Activated T-cell treated with anti-CD3 and anti-CD28 coated beads, Interleukin-2, amount 50 U/mL, for 4 hours (primary cell): ENCODE measurements around the gene OR51E1. TPM values are rescaled to one million over a fixed set of nuclear protein-coding genes. Genes with fewer than 3 reads are reported as not detected.

Experiments used
- ATAC-seq, 2 donors: fragments of 200-7000 bp; cut with Tn5 transposase; one replicate each; pipeline ENCODE4 v1.10.0; 2021
- DNase-seq: peaks from one replicate; pipeline ENCODE4 v3.0.0-alpha.2; 2020
- H3K27me3 Mint-ChIP-seq: one replicate; pipeline ENCODE4 v1.8.0; 2021; ENCODE audit warnings: low read depth, mixed read lengths
- H3K36me3 Mint-ChIP-seq: one replicate; pipeline ENCODE4 v1.8.0; 2022; ENCODE audit warnings: mixed read lengths; ENCODE audit not compliant: insufficient read depth
- H3K4me1 Mint-ChIP-seq: one replicate; pipeline ENCODE4 v1.8.0; 2021; ENCODE audit warnings: low read depth, mixed read lengths
- H3K4me3 Mint-ChIP-seq: one replicate; pipeline ENCODE4 v1.8.0; 2021; ENCODE audit warnings: mild to moderate bottlenecking, moderate library complexity, mixed read lengths
- H3K9me3 Mint-ChIP-seq: one replicate; pipeline ENCODE4 v1.8.0; 2021; ENCODE audit warnings: mixed read lengths
- total RNA-seq, 3 donors: library from RNA; stranded (reverse); gene quantifications; one replicate each; pipeline ENCODE4 v1.2.1, GENCODE V29; 2021

OR51E1 gene
- total RNA-seq, 3 donors from 2014 or later: not detected

DNA sequence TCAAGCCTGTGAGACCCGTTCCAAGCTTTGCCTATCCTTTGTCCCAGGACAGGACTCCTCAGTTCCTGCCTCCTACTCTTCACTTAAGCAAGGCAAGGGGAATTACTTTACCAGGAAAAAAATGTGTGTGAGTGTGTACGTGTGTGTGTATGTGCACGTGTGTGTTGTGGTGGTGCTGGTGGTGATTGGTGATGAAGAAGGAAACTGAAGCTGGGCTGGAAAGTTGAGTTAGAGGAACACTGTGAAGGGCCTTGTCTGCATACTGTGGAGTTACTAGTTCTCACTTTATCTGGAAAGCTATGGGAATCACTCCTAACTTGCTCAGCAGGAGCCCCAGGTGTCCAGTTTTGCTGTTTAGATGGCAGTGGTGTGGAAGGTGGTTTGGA lies 6.1 kb upstream of the OR51E1 start:
- no peaks in the 10 kb centered on the region for H3K9me3 Mint-ChIP-seq
- H3K4me3 Mint-ChIP-seq: no peak overlapping the region
- ATAC-seq (no peak), DNase-seq (no peak)
- H3K27me3 Mint-ChIP-seq: peaks cover 4% of the 10 kb centered on the region
- H3K36me3 Mint-ChIP-seq: no peaks in the 10 kb centered on the region
- no peaks in the 10 kb centered on the region for H3K4me1 Mint-ChIP-seq

DNA sequence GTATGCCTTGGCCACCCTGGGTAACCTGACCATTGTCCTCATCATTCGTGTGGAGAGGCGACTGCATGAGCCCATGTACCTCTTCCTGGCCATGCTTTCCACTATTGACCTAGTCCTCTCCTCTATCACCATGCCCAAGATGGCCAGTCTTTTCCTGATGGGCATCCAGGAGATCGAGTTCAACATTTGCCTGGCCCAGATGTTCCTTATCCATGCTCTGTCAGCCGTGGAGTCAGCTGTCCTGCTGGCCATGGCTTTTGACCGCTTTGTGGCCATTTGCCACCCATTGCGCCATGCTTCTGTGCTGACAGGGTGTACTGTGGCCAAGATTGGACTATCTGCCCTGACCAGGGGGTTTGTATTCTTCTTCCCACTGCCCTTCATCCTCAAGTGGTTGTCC lies 3.9 kb upstream of the OR51E1 start:
- H3K4me3 Mint-ChIP-seq: no peak overlapping the region
- no peak for ATAC-seq

DNA sequence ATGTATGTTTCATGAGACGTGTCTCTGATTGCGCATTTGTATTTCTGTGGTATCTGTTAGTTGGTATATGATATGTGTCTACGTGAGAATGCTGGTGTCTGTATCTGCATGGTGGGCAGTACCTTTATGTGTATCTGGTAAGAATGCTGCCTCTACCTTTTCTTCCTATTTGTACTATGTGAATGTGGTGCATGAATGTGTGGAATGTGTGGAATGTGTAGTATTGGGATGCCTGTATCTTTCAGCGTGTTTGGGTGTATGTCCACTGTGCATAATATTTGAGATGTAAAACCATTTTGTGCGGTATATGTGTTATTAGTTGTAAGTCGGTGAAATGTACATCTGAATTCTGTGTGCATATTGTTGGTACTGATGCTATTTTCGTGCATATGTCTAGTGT lies 2.3 kb upstream of the OR51E1 start:
- Mint-ChIP-seq H3K4me1 (no peaks in the 10 kb centered on the region), H3K4me3 (no peak overlapping the region), H3K9me3 (no peaks in the 10 kb centered on the region), H3K27me3 (peaks cover 11% of the 10 kb centered on the region), H3K36me3 (no peaks in the 10 kb centered on the region)
- DNase-seq: no peak
- no peak for ATAC-seq

More for the DNA sequence above, 3.9 kb upstream of the OR51E1 start:
- Mint-ChIP-seq H3K27me3 (peaks cover 11% of the 10 kb centered on the region), H3K4me1 (no peaks in the 10 kb centered on the region), H3K9me3 (no peaks in the 10 kb centered on the region), H3K36me3 (no peaks in the 10 kb centered on the region)
- no peak for DNase-seq

DNA sequence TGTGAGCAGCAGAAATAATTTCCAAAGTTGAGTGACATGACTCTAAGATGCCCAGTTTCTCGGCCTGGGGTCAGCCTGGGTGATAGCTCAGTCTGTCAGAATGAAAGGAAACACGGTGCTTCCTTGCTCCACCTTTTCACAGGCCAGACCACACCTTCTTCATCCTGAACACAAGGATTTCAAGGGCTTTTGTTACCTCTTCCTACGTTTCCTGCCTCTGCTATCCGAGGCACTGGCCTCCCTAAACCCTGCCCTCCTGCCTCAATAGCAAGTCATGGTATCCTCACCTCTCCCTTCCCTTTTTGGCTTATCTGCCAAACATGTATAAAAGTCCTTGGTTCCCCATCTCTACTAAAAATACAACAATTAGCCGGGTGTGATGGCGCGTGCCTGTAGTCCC lies 1.7 kb upstream of the OR51E1 start:
- Mint-ChIP-seq H3K36me3 (no peaks in the 10 kb centered on the region), H3K4me1 (no peaks in the 10 kb centered on the region), H3K27me3 (peaks cover 11% of the 10 kb centered on the region), H3K9me3 (no peaks in the 10 kb centered on the region), H3K4me3 (no peak overlapping the region)
- ATAC-seq: no peak
- DNase-seq: no peak

DNA sequence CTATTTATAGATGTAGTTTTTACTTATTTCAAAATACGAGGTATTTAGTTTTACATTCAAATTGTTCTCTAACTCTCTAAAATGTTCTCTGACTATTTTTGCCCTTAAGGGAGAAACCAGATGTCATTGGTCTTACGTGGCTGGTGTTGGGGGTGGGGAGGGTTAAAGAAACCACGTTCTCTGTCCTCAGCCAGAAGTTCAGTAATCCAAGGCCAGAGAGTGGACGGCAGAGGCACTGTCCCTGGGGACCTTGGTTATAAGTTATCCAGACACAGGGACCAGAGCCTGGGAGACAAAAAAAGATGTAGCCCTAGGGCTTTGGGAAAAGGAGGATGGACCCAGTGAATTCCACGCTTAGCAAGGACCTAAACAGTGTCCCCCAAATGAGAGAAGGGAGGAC lies 706 bp upstream of the OR51E1 start:
- DNase-seq (no peak), ATAC-seq (no peak)
- peaks cover 11% of the 10 kb centered on the region for H3K27me3 Mint-ChIP-seq
- H3K4me1 Mint-ChIP-seq: no peaks in the 10 kb centered on the region
- H3K9me3 Mint-ChIP-seq: no peaks in the 10 kb centered on the region
- no peak overlapping the region for H3K4me3 Mint-ChIP-seq
- no peaks in the 10 kb centered on the region for H3K36me3 Mint-ChIP-seq

DNA sequence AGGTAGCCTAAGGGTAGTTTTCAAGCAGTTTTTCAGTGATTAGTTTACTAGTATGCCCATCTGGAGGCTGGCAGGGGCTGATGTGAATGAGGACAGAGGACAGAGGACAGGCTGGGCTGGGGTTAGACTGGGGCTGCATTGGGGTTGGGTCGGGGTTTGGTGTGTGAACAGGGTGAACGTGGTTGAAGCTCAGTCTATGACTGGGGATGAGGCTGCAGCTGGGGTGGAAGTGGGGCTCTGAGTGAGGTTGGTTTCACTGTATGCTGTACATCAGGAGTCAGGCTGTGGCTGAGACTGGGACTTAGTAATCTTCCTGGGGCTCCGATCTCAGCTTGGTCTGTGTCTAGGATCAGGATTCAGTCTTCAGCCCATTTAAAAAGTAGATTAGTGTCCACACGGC lies 451 bp downstream of the OR51E1 start:
- Mint-ChIP-seq H3K27me3 (peaks cover 11% of the 10 kb centered on the region), H3K4me1 (no peaks in the 10 kb centered on the region), H3K4me3 (no peak overlapping the region), H3K36me3 (no peaks in the 10 kb centered on the region), H3K9me3 (no peaks in the 10 kb centered on the region)
- DNase-seq (no peak), ATAC-seq (no peak)

DNA sequence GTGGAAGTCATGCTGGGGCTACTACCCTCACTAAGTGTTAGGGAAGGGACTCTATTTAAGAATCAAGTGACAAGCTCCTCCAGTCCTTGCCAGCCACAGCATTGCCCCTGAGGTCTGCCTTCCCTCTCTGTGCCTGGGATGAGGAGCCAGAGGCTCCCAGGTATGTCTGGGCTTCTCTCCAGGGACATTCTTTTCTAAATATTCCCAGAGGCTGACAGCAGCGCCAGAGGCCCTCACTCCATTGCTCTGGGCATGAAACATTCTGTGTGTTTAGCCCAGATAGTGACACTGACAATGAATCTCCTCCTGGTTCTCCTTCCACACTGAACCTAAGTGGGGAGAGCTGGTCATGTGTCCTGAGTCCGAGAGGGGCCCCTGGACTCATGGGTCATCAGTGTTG lies 2.2 kb downstream of the OR51E1 start:
- H3K27me3 Mint-ChIP-seq: peaks cover 11% of the 10 kb centered on the region
- no peaks in the 10 kb centered on the region for H3K4me1 Mint-ChIP-seq
- no peak for ATAC-seq
- no peaks in the 10 kb centered on the region for H3K9me3 Mint-ChIP-seq
- H3K4me3 Mint-ChIP-seq: no peak overlapping the region
- no peak for DNase-seq
- H3K36me3 Mint-ChIP-seq: no peaks in the 10 kb centered on the region

DNA sequence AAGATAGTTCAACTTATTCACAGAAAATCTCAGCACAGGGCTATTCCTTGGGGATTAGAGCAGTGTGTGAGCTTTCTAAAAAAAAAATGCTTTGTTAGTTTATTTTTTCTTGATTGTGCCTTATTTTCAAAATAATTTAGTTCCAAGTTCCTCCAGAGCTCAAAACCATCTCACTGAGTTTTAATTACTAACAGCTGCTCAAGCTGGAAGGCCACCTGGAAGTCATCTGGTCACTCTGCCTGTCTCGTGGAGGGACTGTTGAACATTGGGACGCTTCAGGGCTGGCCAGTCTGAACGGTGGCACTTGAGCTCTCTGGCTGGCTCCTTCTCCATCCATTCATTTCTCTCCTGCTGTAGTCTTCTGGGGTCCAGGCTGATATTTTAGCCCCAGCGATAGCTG lies 4.0 kb downstream of the OR51E1 start:
- H3K36me3 Mint-ChIP-seq: no peaks in the 10 kb centered on the region
- no peak for DNase-seq
- H3K27me3 Mint-ChIP-seq: peaks cover 5% of the 10 kb centered on the region
- no peaks in the 10 kb centered on the region for H3K9me3 Mint-ChIP-seq
- no peak for ATAC-seq
- H3K4me3 Mint-ChIP-seq: no peak overlapping the region
- H3K4me1 Mint-ChIP-seq: no peaks in the 10 kb centered on the region

DNA sequence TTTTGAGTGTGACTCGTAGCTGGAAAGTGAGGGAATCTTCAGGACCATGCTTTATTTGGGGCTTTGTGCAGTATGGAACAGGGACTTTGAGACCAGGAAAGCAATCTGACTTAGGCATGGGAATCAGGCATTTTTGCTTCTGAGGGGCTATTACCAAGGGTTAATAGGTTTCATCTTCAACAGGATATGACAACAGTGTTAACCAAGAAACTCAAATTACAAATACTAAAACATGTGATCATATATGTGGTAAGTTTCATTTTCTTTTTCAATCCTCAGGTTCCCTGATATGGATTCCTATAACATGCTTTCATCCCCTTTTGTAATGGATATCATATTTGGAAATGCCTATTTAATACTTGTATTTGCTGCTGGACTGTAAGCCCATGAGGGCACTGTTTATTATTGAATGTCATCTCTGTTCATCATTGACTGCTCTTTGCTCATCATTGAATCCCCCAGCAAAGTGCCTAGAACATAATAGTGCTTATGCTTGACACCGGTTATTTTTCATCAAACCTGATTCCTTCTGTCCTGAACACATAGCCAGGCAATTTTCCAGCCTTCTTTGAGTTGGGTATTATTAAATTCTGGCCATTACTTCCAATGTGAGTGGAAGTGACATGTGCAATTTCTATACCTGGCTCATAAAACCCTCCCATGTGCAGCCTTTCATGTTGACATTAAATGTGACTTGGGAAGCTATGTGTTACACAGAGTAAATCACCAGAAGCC lies 11.0 kb downstream of the OR51E1 start:
- H3K4me3 Mint-ChIP-seq: no peak overlapping the region
- peaks cover 5% of the 10 kb centered on the region for H3K27me3 Mint-ChIP-seq
- no peaks in the 10 kb centered on the region for H3K4me1 Mint-ChIP-seq
- no peaks in the 10 kb centered on the region for H3K36me3 Mint-ChIP-seq
- no peaks in the 10 kb centered on the region for H3K9me3 Mint-ChIP-seq
- ATAC-seq (no peak), DNase-seq (no peak)

DNA sequence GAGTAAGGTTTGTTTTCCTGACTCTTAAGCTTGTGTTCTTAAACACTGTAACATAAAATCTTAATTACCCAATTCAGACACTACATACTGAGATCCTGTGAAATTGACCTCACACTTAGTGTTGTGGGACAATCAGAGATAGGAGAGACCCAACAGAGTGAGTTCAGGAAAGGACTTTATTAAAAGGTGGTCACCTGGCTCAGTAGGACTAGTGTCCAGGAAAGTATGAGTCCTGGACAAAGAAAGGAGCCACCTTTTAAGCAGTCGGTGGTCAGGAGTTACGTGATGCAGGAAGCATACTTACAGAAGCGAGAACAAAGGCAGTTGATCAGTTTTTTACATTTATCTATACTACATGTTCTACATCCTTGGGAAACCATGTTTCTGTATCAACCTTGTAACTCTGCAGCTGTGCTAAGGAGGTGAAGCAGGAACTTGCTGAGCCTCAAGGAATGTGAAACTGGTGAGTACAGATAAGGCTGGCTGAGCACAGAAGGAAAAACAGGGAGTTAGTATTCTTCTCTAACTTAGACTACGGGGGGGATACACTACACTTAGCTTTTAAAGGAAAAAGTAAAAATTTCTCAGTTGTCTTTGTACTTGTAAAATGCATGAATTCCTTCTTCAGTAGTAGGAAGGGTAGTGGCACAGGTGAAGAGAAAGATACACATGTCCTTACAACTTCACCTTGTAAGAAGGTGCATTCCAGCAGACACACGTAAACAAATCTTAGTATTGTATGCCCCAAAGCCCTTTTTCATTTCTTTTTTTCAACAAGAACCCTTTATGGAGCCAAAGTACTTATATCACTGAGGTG lies 15.1 kb downstream of the OR51E1 start:
- H3K9me3 Mint-ChIP-seq: no peaks in the 10 kb centered on the region
- DNase-seq (no peak), ATAC-seq (no peak)
- H3K4me3 Mint-ChIP-seq: no peak overlapping the region
- no peaks in the 10 kb centered on the region for H3K36me3 Mint-ChIP-seq
- no peaks in the 10 kb centered on the region for H3K4me1 Mint-ChIP-seq
- H3K27me3 Mint-ChIP-seq: peaks cover 12% of the 10 kb centered on the region

DNA sequence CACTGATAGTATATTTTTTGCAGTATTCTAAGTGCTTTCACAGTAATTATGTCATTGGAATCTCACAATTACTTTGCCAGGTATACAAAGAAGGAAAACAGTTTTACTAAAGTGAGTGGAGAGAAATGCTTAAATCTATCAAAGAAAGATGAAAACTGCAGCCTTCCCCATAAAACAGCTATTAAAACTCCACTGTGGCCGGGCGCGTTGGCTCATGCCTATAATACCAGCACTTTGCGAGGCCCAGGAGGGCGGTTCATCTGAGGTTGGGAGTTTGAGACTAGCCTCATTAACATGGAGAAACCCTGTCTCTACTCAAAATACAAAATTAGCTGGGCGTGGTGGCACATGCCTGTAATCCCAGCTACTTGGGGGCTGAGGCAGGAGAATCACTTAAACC lies 19.1 kb downstream of the OR51E1 start:
- Mint-ChIP-seq H3K36me3 (no peaks in the 10 kb centered on the region), H3K4me3 (no peak overlapping the region), H3K27me3 (peaks cover 12% of the 10 kb centered on the region), H3K4me1 (no peaks in the 10 kb centered on the region), H3K9me3 (no peaks in the 10 kb centered on the region)
- no peak for DNase-seq
- ATAC-seq: no peak

DNA sequence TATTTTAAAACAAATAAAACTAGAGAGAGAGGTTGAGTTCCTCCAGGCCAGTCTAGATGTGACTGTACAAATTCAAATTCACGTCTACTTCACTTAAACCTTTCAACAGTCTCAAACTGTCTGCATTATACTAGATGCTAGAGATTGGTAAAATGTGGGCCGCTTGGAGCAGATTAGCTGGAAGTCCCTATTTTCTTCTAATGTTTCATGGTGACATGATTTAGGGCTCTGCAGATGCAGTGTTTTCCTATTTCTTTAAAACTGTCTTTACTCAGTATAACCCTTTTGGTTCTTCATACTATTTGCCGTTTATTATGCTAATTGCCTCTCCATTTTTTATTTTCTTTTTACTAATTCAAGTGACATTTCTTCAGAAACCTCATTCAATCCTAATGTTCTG lies 20.4 kb downstream of the OR51E1 start:
- ATAC-seq (no peak), DNase-seq (no peak)
- Mint-ChIP-seq H3K4me1 (no peaks in the 10 kb centered on the region), H3K36me3 (no peaks in the 10 kb centered on the region), H3K9me3 (no peaks in the 10 kb centered on the region), H3K4me3 (no peak overlapping the region), H3K27me3 (peaks cover 14% of the 10 kb centered on the region)

DNA sequence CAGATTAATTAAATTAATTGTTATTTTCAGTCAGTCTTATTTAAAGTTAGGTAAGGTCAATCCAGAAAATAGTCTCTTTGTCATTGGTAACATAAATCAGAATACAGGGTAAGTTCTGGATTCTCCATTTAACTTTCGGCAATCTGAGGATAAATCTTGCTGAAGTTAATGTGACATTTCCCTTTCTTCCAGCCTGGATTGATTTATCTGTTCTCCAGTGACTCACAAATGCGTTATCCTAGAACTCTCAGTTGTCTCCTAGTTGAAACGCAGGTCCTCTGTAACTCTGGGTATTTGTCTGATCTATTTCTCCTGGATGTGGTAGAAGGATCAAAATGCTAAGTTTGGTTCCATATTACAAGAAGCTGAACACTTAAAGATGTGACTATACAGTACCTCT lies 21.0 kb downstream of the OR51E1 start:
- H3K4me1 Mint-ChIP-seq: no peaks in the 10 kb centered on the region
- ATAC-seq (no peak), DNase-seq (no peak)
- H3K36me3 Mint-ChIP-seq: no peaks in the 10 kb centered on the region
- H3K27me3 Mint-ChIP-seq: peaks cover 14% of the 10 kb centered on the region
- no peak overlapping the region for H3K4me3 Mint-ChIP-seq
- no peaks in the 10 kb centered on the region for H3K9me3 Mint-ChIP-seq

DNA sequence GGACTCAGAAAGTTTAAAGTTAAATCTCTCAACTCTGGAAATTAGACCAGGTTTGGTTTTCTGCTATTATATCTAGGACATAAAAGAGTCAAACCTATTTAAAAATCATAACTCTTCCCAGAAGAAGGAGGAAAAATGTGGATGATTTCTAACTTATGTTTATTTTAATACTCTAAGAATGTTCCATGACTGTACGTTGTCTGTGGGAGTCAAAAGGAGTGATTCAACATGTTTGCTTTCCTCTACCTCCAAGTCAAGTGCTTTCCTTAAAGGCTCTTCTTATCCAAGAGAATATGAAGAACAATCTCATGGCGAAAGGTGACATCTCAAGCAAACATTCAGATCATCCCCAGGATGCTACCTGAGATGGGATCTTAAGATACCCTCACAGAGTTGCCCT lies 21.6 kb downstream of the OR51E1 start:
- ATAC-seq (no peak), DNase-seq (no peak)
- H3K27me3 Mint-ChIP-seq: peaks cover 14% of the 10 kb centered on the region
- no peaks in the 10 kb centered on the region for H3K36me3 Mint-ChIP-seq
- no peaks in the 10 kb centered on the region for H3K9me3 Mint-ChIP-seq
- H3K4me3 Mint-ChIP-seq: no peak overlapping the region
- H3K4me1 Mint-ChIP-seq: no peaks in the 10 kb centered on the region

DNA sequence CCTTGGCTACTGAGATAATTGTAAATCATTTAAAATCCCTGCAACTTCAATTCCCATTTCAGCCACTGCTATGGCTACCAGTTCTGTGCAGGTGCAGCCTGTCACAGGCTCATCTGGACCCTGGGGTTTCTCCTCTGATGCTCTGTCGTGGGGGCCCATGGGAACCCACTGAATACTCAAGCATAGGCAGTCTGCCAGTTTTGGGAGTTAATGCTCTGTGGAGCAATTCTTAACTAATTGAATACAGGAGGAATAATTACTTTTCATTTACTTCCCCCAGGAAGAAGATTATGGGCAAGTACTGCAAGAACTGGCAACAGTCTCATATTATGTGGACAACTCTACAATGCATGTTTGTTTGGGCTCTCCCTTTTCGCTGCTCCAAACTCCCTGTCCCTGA lies 28.0 kb downstream of the OR51E1 start:
- Mint-ChIP-seq H3K36me3 (no peaks in the 10 kb centered on the region), H3K4me1 (no peaks in the 10 kb centered on the region), H3K4me3 (no peak overlapping the region), H3K9me3 (no peaks in the 10 kb centered on the region), H3K27me3 (peaks cover 29% of the 10 kb centered on the region)
- ATAC-seq: no peak
- DNase-seq: no peak
